Skin of body (tissue), 2 donors: ENCODE measurements around the gene SERPINA6. TPM values are rescaled to one million over a fixed set of nuclear protein-coding genes. Genes with fewer than 3 reads are reported as not detected.
"Not testable (repeated sequence)": the region's sequence is repeated elsewhere in the genome, so short reads cannot be mapped to it uniquely, and the experiment has no call there.

Experiments
- DNase-seq: peaks from one replicate; lab custom pipeline; 2025; lab: John Stamatoyannopoulos, UW
- total RNA-seq: library from RNA; depleted of rRNA; stranded (reverse); fragments of >200 nt; gene quantifications from one replicate; pipeline ENCODE4 v1.2.3, GENCODE V29; 2014

Gene SERPINA6
- not detected for total RNA-seq

GRCh38 chr14:94322648-94323570, at the start of gene SERPINA6:
SERPINA6 (minus strand) TSS chr14:94323336; CDS start chr14:94314648, 8,688 bp downstream.
- DNase-seq = no peak

GRCh38 chr14:94372021-94372605, 49.0 kb upstream of the SERPINA6 start:
- no peak for DNase-seq

- DNase-seq = no peak
Observed at GRCh38 chr14:94370524-94370910, 47.4 kb upstream of the SERPINA6 start.

GRCh38 chr14:94369766-94370523, 46.8 kb upstream of the SERPINA6 start:
- DNase-seq = not testable (repeated sequence)

- no peak for DNase-seq
Observed at GRCh38 chr14:94368956-94369355, 45.8 kb upstream of the SERPINA6 start.

- DNase-seq = no peak
Observed at GRCh38 chr14:94368243-94368590, 45.1 kb upstream of the SERPINA6 start.

- DNase-seq = no peak
Observed at GRCh38 chr14:94367347-94368242, 44.5 kb upstream of the SERPINA6 start.

GRCh38 chr14:94366146-94366915, 43.2 kb upstream of the SERPINA6 start, which contains the start of gene SERPINA2:
SERPINA2 (minus strand) TSS chr14:94366698.
- DNase-seq = no peak

GRCh38 chr14:94365624-94366023, 42.5 kb upstream of the SERPINA6 start:
- no peak for DNase-seq

GRCh38 chr14:94364964-94365363, 41.8 kb upstream of the SERPINA6 start:
- no peak for DNase-seq

- DNase-seq = no peak
Observed at GRCh38 chr14:94364037-94364436, 40.9 kb upstream of the SERPINA6 start.

- DNase-seq = no peak
Observed at GRCh38 chr14:94363151-94363624, 40.1 kb upstream of the SERPINA6 start.

GRCh38 chr14:94362614-94363133, 39.5 kb upstream of the SERPINA6 start:
- DNase-seq = no peak

GRCh38 chr14:94361682-94362081, 38.5 kb upstream of the SERPINA6 start:
- no peak for DNase-seq

GRCh38 chr14:94360945-94361565, 37.9 kb upstream of the SERPINA6 start:
- DNase-seq = no peak

GRCh38 chr14:94357166-94357565, 34.0 kb upstream of the SERPINA6 start:
- no peak for DNase-seq

- no peak for DNase-seq
Observed at GRCh38 chr14:94356379-94357056, 33.4 kb upstream of the SERPINA6 start.

GRCh38 chr14:94355191-94355794, 32.2 kb upstream of the SERPINA6 start:
- DNase-seq = no peak
